ENCODE data around the gene IL9.

GRCh38 chr5:135880278-135880677 lies 15.4 kb downstream of the IL9 start:
- TF ChIP-seq CTCF (IDR thresholded peaks at IDR 0.05) (no peak), POLR2A (IDR thresholded peaks at IDR 0.05) (no peak)
